Ammon's horn (tissue), 1 donor: ENCODE results near the gene XG.
"Not testable (repeated sequence)": the region's sequence is repeated elsewhere in the genome, so short reads cannot be mapped to it uniquely, and the experiment has no call there.

Experiments
- DNase-seq: peaks from one replicate; pipeline ENCODE4 v3.0.0-alpha.2; 2016; ENCODE audit warnings: low spot score

Gene XG

DNA sequence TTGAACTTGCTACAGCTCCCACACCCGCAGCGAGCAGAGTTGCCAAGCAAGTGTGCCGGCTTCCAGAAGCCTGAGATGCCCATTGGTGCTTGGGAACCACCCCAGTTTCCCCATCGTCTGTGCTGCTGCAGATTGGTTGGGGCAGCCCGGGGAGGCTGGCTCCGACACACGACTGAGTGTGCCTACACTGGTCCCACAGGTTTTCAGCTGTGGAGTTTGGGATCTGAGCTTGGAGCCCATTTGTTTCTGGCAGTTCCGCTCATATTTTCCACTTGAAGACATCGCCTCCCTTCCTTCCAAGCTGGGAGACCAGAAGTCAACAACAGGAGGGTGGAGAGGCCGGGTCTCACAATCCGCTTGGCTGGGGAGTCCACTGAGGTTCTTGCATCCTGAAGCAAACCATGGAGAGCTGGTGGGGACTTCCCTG lies at the start of gene XG:
XG (plus strand) TSS at position 167 of the 427 bp plus-strand sequence; CDS start at position 402, 235 bp downstream.
- DNase-seq: not testable (repeated sequence)

GRCh38 chrX:2703991-2704369 lies 47.9 kb upstream of the XG start:
- peak; percentile 46 for DNase-seq

GRCh38 chrX:2705046-2705832 lies 46.6 kb upstream of the XG start:
- DNase-seq: no peak

- DNase-seq: peak; percentile 63
Observed at GRCh38 chrX:2707334-2707760, 44.5 kb upstream of the XG start.

- DNase-seq: no peak
Observed at GRCh38 chrX:2708021-2708420, 43.8 kb upstream of the XG start.

- no peak for DNase-seq
Observed at GRCh38 chrX:2708592-2709188, 43.1 kb upstream of the XG start.

DNA sequence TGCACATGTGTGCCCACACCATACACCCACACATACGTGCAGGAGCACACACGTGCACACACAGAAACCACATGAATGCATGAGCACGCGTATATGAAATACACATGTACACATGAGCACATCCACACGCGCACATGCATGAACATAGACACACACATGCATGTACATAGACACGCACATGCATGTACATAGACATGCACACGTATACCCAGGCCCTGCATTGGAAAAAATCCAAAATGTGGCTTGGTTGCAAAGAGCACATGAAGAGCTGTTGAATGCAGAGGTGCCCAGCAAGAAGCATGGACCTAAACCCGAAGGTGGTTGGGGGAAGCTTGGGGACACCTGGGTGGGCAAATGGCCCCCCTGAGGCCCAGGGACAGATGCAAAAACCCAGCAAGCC lies 42.3 kb upstream of the XG start:
- no peak for DNase-seq

- DNase-seq: no peak
Observed at GRCh38 chrX:2710041-2710840, 41.6 kb upstream of the XG start.

- no peak for DNase-seq
Observed at GRCh38 chrX:2711441-2711840, 40.4 kb upstream of the XG start.

DNA sequence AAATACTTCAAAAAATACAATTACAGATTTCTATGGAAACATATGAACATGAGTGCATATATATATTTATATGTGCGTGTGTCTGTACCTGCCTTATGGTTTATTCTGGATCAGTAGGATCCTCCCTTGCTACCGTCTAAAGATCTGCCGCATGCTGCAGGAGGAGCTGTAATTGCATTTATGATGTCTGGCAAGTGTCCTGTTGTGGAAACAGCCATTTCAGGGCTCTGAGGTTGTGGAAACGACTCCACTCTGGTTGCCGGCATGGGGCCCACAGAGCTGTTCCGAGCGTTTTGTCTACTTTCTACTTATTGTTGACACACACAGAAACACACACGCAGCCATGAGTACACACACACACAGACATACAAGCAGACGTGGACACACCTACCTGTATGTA lies 39.4 kb upstream of the XG start:
- DNase-seq: no peak

GRCh38 chrX:2712890-2713840 lies 38.7 kb upstream of the XG start:
- DNase-seq: no peak

DNA sequence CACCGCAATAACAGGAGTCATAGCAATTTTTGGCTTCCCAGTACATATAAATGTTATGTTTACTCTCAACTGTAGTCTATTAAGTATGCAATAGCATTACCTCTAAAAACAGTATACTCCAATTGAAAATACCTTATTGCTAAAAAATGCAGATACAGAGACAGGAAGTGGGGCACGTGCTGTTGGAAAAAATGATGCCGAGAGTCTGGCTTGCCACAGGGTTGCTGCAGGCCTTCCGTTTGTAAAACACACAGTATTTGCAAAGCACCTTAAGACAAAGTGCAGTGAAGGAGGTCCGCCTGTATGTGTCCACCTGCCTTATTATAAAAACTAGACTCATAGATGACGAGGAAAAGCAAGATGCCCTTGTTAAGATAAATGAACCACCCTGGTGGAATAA lies 37.3 kb upstream of the XG start:
- no peak for DNase-seq

DNA sequence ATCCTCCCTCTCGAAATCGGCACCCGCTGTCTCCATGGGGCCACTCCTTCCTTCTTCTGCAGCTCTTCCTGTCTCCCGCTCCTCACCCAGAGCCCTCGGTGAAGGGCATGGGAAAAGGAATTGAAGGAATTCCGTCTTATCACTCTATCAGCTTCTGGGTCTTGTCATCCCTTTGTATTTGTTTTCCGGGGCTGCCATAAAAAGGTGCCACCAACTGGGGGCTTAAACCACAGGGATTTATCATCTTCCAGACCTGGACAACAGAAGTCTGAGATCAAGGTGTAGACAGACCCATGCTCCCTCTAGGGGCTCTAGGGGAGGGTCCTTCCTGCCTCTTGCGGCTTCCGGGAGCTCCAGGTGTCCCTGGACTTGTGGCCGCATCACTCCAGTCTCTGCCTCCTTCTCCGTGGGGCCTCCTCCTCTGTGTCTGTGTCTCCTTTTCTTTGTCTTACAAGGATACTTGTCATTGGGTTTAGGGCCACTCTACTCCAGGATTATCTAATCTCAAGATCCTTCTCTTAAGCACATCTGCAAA lies 36.7 kb upstream of the XG start:
- no peak for DNase-seq

DNA sequence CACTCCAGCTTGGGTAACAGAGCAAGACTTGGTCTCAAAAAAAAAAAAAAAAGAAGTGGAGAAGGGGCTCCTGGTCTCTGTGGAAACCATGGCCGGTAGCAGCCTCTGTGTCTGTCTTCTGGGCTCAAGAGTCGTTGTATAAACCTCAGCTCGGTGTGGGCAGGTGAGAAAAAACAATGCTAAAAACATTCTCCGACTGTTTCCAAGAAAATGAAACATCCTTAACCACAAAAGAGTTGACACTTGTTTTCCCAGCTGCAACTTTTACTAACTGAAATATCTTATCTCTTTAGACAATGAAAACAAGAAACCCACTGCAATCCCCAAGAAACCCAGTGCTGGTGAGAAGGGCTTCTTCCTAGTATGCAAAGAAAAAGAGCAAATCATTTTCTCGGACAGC lies 34.5 kb upstream of the XG start:
- no peak for DNase-seq

GRCh38 chrX:2718821-2719220 lies 33.0 kb upstream of the XG start:
- DNase-seq: no peak

DNA sequence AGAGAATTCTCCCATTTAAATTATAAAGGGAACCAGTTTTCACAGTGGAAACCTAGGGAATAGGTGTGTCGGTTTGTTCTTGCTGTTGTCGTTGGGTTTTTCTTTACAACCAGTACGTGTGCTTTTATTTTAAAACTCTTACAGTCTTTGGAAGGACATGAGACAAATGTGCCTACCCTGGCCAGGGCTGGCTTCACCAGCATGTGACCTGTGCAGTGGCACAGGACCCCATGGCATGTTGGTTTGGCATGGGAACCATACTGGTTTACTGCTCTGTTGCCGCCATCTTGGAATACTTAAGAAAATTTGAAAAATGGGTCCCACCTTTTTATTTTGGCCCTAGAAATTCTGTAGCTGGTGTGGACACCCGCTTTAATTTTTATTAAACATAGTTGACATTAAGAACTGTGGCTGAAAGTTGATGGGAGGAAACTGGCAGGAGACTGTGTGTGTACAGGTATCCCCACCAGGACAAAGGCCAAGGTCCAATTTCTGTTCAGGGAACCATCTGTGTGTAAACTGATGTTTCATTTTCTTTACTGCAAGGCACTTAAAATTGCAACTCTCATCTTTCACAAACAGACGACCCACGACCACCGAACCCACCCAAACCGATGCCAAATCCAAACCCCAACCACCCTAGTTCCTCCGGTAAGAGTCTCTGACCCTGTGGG lies 31.9 kb upstream of the XG start:
- DNase-seq: no peak

DNA sequence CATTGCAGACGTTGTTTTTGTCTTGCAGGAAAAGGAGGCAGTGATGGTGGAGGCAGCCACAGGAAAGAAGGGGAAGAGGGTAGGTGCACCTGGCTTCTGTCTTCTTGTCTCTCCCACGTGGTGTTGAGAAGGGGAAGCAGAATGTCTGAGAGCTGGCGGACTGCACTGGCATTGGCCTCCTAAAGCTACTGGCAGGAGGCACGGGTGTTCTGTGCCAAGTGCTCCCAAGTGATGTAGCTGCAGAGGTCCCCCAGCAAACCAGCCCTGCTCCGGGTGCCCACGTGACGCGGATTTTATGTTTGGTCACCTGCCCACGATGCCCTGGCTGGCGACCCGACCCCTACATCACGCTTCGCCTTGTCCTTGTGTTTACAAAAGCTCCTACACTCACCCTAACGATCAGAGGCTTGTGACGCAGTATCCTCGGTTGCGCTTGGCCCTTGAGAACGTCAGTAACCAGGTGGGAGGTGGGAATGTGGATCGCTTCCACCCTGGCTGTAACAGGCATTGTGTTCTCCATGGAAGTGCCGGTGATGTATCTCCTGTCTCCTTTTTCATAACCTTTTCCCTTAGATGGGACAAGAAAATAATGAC lies 28.5 kb upstream of the XG start:
- DNase-seq: peak; percentile 25

GRCh38 chrX:2727264-2727663 lies 24.6 kb upstream of the XG start:
- DNase-seq: not testable (repeated sequence)

GRCh38 chrX:2732076-2732475 lies 19.8 kb upstream of the XG start:
- DNase-seq: no peak

GRCh38 chrX:2732649-2733048 lies 19.2 kb upstream of the XG start:
- no peak for DNase-seq

- no peak for DNase-seq
Observed at GRCh38 chrX:2733286-2733685, 18.6 kb upstream of the XG start.
